Stimulated activated naive CD8-positive, alpha-beta T cell treated with anti-CD3 and anti-CD28 coated beads, Interleukin-15, Interleukin-2, amounts not matched to agents 100 ng/mL and 50 ng/mL, for 24 hours (primary cell): Measurements from ENCODE around the gene ABCF3.
A peak's percentile ranks its signal among the peaks of the same experiment; 100 is the strongest.

Source experiments
- H3K27ac Mint-ChIP-seq: one replicate; pipeline ENCODE4 v1.8.0; 2021; ENCODE audit warnings: mild to moderate bottlenecking, mixed read lengths
- H3K27me3 Mint-ChIP-seq: one replicate; pipeline ENCODE4 v1.8.0; 2021; ENCODE audit warnings: mixed read lengths
- H3K36me3 Mint-ChIP-seq: one replicate; pipeline ENCODE4 v1.8.0; 2021; ENCODE audit warnings: low read depth, mixed read lengths
- H3K4me1 Mint-ChIP-seq: one replicate; pipeline ENCODE4 v1.8.0; 2021; ENCODE audit warnings: low read depth, mixed read lengths
- H3K4me3 Mint-ChIP-seq: one replicate; pipeline ENCODE4 v1.8.0; 2021; ENCODE audit warnings: mild to moderate bottlenecking, mixed read lengths
- H3K9me3 Mint-ChIP-seq: one replicate; pipeline ENCODE4 v1.8.0; 2021; ENCODE audit warnings: mixed read lengths

The ABCF3 gene

DNA sequence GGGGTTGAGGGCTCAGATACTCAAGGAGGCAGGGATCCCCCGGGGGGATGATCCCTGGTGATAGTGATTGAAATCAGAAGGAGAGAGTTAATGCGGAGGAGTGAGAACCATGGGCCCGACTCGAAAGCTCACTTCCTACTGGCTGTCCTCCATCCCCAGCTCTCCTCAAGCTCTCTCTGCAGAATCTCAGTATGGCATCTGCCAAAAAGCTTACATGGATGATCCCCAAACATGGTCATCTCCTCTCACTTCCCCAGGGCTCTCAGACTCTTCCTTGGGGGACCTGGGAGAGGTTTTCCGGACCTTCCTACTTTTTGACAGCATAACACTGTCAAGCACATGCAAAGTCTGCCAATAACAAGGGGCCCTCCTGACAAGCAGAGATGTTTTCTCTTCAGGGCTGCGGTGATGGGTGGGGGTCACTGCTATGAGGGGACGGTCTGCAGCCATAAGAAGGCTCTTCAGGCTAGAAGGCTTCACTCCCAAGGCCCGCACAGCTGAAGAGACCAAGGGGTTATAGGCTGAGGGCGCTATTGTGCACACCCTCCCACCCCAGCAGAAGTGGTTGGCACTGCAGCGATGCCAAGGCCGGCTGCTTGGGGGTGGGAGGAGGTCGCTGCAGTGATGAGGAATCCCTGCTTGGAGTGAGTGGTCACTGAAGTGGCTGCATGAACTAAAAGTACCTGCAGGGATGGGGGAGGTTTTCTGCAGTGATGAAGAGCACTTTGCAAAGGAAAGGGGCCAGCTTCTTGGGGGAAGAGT lies 42.6 kb downstream of the ABCF3 start:
- peaks cover 59% of the 10 kb centered on the region for H3K27me3 Mint-ChIP-seq
- no peak overlapping the region for H3K27ac Mint-ChIP-seq
- peak overlapping the region; percentile 10 for H3K4me3 Mint-ChIP-seq
- H3K4me1 Mint-ChIP-seq, result peaks cover 10% of the 10 kb centered on the region
- H3K36me3 Mint-ChIP-seq, result no peaks in the 10 kb centered on the region
- H3K9me3 Mint-ChIP-seq, result no peaks in the 10 kb centered on the region

DNA sequence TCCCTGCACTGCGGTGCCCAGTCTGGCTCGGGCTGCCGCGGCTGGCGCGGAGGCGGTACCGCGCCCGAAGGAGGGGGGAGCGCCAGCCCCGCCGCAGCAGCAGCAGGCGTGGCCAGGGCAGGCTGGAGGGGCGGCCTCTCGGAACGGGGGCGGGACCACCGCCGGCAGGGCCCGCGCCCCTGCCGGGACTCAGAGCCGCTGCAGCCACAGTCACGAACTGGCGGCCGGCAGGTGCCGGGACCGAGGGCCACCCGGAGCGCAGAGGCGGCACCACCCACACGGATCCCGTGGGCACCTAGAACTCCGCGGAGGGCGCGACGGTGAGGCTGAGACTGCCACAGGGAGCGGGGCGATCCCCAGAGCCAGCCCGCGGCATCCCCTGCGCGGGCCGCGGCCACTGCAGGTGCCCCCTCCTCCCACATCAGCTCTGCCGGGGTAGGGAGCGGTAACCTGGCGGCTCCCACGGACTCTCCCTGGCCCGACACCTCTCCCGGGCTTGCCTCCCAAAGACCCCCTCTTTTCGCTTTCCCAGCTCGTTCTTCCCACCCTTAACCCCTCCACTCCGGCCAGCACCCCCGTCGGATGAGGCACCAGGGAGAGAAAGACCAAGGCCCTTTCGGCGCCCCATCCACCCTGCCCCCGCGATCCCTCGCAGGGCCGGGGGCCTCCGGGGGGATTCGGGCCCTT lies 43.5 kb downstream of the ABCF3 start, which contains the start of gene VWA5B2:
Gene VWA5B2 (plus strand): TSS at position 192 of the 687 bp plus-strand sequence. CDS start 944 bp downstream, outside the sequence.
- Mint-ChIP-seq H3K9me3 (no peaks in the 10 kb centered on the region), H3K27ac (no peak within 1 kb of the TSS), H3K4me1 (peaks cover 10% of the 10 kb centered on the region), H3K4me3 (peak within 1 kb of the TSS; percentile 52), H3K36me3 (no peaks in the 10 kb centered on the region), H3K27me3 (peaks cover 52% of the 10 kb centered on the region)

DNA sequence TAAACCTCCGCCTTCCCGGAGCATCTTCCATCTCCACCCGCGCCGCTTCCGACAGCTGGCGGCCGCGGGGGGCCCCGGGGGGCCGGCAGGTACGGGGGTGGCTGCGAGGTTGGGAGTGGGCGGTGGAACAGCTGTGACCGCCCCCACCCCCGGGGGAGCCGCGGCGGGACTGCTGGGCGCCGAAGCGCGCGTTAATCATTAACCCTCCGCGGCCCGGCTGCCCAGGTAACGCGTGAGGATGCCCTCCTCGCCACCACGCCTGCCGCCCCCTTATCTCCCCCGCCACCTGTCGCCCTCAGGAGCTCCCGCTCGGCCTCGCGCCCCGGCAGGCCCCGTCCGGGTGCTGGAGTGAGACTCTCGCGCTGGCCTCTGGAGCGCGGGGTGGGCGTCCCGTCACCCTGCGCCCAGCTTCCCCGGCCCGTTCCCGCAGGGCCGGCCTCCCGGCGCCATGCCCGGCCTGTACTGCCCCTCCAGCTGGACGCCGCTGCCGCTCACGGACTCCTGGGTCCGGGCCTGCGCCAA lies 44.1 kb downstream of the ABCF3 start:
- no peak overlapping the region for H3K4me3 Mint-ChIP-seq
- H3K9me3 Mint-ChIP-seq, result no peaks in the 10 kb centered on the region
- H3K36me3 Mint-ChIP-seq, result no peaks in the 10 kb centered on the region
- no peak overlapping the region for H3K27ac Mint-ChIP-seq
- H3K4me1 Mint-ChIP-seq, result peaks cover 10% of the 10 kb centered on the region
- peaks cover 50% of the 10 kb centered on the region for H3K27me3 Mint-ChIP-seq

DNA sequence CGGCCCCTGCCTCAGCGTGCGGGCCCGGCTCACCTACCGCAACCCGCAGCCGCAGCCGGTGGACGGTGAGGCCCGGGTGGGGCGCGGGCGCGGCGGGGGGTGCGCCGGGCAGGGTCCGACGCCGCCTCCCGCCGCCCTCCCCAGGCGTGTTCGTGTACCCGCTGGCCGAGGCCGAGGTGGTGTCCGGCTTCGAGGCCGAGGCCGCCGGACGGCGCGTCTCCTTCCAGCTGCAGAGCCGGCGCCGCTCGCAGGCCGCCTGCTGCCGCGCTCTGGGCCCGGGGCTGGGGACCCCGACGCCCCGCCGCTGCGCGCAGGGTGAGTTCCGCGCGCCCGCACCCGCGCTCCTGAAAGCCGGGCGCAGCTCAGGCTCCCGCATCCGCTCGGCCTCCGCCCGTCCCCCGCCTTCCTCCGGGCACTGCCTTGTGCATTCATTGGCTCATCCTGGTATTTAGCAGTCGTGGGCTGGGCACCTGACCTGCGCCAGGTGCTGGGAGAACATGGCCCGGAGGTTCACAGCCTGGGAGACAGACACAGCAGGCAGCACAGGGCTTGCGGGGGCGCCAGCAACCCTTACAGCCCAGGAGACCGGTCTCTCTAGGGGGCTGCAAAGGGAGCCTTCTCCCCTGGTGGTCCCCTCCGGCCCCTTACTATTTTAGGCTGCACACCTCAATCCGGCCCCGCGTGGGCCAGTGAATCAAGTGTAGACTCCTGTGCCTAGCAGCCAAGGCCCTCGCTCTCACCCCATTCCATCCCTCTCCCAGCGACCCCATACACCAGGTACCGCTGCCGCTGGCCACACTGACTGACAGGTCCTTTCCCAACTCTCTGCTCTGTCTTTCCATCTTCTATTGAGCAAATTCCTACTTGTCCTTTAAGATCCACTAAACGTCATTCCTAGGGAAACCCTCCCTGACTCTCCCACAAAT lies 44.9 kb downstream of the ABCF3 start:
- no peak overlapping the region for H3K27ac Mint-ChIP-seq

DNA sequence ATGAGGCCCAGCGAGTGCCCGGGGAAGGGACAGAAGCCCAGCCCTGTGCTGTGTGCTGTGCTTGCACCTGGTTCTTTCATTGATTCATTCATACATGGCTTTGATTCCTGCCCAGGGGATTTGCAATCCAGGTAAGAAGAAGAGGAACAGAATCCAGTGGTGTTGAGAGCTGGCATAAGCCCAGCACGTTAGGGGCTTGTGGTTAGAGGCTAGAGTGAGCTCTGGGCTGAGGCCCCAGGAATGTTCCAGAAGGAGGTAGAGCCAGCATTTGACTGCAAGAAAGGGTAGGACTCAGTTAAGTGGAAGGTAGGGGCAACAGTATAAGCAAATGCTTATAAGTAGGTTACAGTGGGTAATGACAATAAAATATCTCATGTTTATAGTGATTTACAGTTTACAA lies 45.7 kb downstream of the ABCF3 start:
- Mint-ChIP-seq H3K36me3 (no peaks in the 10 kb centered on the region), H3K9me3 (no peaks in the 10 kb centered on the region), H3K27ac (no peak overlapping the region), H3K4me1 (peaks cover 10% of the 10 kb centered on the region), H3K27me3 (peaks cover 40% of the 10 kb centered on the region), H3K4me3 (peak overlapping the region; percentile 34)

More for the DNA sequence above, 44.9 kb downstream of the ABCF3 start:
- Mint-ChIP-seq H3K4me3 (peak overlapping the region; percentile 34), H3K36me3 (no peaks in the 10 kb centered on the region), H3K27me3 (peaks cover 46% of the 10 kb centered on the region), H3K4me1 (peaks cover 10% of the 10 kb centered on the region), H3K9me3 (no peaks in the 10 kb centered on the region)

DNA sequence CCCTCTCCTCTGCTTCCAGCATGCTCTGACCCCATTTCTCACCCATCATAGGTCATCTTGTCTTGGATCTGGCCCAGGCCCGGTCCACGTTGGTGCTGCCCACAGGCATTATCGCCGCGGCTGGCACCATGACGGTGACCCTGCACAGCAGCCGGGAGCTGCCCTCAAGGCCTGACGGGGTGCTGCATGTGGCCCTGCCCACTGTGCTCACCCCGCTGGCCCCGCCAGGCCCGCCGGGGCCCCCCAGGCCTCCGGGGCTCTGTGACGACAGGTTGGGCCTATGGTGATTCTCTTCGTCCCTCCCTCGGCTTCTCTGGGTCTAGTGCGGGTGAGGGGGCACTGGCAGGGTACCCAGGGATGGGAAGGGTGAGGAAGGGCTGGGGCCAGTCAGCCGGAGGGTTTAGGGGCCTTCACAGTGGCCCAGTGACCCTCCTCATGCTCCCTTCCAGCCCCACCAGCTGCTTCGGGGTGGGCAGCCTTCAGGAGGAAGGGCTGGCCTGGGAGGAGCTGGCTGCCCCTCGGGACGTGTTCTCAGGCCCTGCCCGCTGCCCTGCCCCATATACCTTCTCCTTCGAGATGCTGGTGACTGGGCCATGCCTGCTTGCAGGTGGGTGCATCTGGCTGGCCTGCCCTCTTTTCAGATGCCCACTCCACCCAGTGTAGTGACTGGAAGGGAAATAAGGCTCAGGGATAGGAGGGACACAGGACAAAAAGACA lies 47.3 kb downstream of the ABCF3 start:
- peaks cover 10% of the 10 kb centered on the region for H3K4me1 Mint-ChIP-seq
- peaks cover 29% of the 10 kb centered on the region for H3K27me3 Mint-ChIP-seq
- no peak overlapping the region for H3K4me3 Mint-ChIP-seq
- H3K9me3 Mint-ChIP-seq, result no peaks in the 10 kb centered on the region
- no peak overlapping the region for H3K27ac Mint-ChIP-seq
- no peaks in the 10 kb centered on the region for H3K36me3 Mint-ChIP-seq

DNA sequence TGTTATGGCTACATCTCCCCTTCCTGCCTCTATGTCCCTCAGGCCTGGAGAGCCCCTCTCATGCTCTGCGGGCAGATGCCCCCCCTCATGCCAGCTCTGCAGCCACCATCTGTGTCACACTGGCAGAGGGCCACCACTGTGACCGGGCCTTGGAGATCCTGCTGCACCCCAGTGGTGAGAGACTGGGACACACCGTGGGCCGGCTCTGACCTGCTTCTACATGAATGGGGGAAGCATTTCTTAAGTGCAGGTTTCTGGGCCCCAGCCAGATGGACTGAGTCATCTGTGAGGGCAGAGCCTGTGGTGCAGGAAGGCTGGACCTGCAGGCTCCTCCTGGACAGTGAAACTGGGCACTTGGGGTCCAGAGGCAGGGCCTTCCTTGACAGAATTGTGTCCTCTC lies 48.2 kb downstream of the ABCF3 start:
- Mint-ChIP-seq H3K4me3 (no peak overlapping the region), H3K27me3 (peaks cover 22% of the 10 kb centered on the region), H3K36me3 (no peaks in the 10 kb centered on the region), H3K9me3 (no peaks in the 10 kb centered on the region), H3K4me1 (peaks cover 10% of the 10 kb centered on the region), H3K27ac (no peak overlapping the region)

DNA sequence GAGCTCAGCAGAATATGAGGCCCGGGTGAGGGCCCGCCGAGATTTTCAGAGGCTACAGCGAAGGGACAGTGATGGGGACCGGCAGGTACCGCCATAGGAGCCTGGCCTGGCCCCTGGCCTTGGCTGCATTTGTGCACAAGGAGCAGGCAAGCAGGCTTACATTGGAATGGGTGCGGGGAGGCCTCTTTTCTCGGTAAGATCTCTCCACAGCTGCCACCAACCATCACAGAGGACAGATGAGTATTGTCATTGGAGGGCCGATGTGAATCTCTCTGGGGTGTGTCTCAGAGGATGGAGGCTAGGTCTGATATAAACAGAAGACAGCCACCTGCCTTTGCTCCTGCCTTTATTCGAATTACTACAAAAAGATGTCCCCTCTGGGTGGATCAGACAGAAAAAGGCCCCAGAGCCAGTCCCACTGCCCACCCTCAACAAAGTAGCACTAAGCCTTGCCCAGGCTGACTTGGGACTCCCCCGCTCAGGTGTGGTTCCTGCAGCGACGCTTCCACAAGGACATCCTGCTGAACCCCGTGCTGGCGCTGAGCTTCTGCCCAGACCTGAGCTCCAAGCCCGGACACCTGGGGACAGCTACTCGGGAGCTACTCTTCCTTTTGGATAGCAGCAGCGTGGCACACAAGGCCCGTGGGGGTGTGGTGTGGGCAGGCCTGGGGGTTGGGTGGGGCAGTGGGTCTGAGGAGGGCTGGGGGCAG lies 48.8 kb downstream of the ABCF3 start:
- Mint-ChIP-seq H3K4me1 (peaks cover 10% of the 10 kb centered on the region), H3K9me3 (no peaks in the 10 kb centered on the region), H3K36me3 (no peaks in the 10 kb centered on the region), H3K27ac (no peak overlapping the region), H3K27me3 (peaks cover 22% of the 10 kb centered on the region), H3K4me3 (no peak overlapping the region)

DNA sequence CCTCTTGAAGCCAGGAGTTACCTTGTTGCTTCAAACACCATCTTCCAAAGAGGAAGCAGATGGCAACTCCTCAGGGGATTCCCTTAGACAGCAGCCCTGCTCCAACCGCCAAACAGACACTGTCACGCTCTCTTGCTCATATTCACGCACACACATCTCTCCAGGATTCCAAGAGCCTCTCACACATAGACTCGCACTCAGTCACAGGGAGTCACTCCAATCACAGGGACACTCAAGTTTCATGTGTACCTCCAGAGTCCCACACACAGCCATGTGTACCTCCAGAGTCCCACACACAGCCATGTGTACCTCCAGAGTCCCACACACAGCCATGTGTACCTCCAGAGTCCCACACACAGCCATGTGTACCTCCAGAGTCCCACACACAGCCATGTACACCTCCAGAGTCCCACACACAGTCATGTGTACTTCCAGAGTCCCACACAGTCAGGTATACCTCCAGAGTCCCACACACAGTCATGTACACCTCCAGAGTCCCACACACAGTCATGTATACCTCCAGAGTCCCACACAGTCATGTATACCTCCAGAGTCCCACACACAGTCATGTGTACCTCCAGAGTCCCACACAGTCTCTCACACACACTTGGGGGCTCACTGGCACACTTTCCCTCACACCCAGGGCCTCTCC lies 49.5 kb downstream of the ABCF3 start:
- Mint-ChIP-seq H3K4me3 (no peak overlapping the region), H3K36me3 (no peaks in the 10 kb centered on the region), H3K9me3 (no peaks in the 10 kb centered on the region), H3K4me1 (peaks cover 14% of the 10 kb centered on the region), H3K27ac (no peak overlapping the region), H3K27me3 (peaks cover 22% of the 10 kb centered on the region)

DNA sequence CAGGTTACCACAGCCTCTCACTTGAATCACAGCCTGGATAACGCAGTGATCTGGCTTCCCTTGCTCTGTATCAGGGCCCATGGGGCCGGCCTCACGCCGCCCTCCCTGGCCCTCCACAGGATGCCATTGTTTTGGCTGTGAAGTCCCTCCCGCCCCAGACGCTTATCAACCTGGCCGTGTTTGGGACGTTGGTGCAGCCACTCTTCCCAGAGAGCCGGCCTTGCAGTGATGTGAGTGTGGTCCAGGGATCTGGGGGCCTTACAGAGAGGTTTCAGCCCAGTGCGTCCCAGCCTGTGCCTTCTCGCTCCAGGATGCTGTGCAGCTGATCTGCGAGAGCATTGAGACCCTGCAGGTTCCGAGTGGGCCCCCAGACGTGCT lies 50.0 kb downstream of the ABCF3 start:
- Mint-ChIP-seq H3K27me3 (peaks cover 19% of the 10 kb centered on the region), H3K4me3 (no peak overlapping the region), H3K4me1 (peaks cover 11% of the 10 kb centered on the region), H3K27ac (no peak overlapping the region), H3K9me3 (no peaks in the 10 kb centered on the region), H3K36me3 (no peaks in the 10 kb centered on the region)

DNA sequence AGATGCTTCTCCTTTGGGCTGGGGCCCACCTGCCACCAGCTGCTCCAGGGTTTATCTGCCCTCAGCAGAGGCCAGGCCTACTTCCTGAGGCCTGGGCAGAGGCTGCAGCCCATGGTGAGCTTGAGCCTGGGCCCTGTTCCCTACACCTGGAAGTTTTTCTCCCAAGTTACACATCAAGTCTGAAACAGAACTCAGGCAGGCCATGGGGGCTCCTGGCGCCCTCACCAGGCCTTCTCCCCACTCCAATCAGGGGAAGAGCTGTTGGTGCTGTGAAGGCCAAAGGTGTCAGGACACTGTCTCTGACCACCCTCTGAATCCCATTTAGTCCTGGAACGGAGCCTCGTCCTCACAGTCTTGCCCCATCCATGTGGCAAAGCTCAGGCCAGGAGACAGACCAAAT lies 50.6 kb downstream of the ABCF3 start:
- H3K4me1 Mint-ChIP-seq, result peaks cover 5% of the 10 kb centered on the region
- no peak overlapping the region for H3K27ac Mint-ChIP-seq
- H3K9me3 Mint-ChIP-seq, result no peaks in the 10 kb centered on the region
- H3K27me3 Mint-ChIP-seq, result peaks cover 13% of the 10 kb centered on the region
- no peaks in the 10 kb centered on the region for H3K36me3 Mint-ChIP-seq
- H3K4me3 Mint-ChIP-seq, result no peak overlapping the region

DNA sequence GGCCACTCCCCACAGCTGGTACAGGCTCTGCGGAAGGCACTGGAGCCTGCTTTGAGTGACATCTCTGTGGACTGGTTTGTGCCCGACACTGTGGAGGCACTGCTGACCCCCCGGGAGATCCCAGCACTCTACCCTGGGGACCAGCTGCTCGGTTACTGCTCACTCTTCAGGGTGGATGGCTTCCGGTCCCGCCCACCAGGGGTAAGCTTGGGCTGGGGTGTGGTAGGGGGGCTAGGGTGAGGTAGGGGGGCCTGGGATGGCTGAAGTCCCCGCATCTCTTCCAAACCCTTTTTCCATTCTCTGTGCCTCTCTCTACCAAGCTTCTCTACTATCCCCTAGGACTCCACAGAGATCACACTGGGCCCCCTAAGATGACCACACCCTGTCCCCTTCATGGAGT lies 51.2 kb downstream of the ABCF3 start:
- no peak overlapping the region for H3K27ac Mint-ChIP-seq
- H3K36me3 Mint-ChIP-seq, result no peaks in the 10 kb centered on the region
- peaks cover 7% of the 10 kb centered on the region for H3K27me3 Mint-ChIP-seq
- H3K4me3 Mint-ChIP-seq, result no peak overlapping the region
- H3K9me3 Mint-ChIP-seq, result no peaks in the 10 kb centered on the region
- H3K4me1 Mint-ChIP-seq, result peaks cover 4% of the 10 kb centered on the region

DNA sequence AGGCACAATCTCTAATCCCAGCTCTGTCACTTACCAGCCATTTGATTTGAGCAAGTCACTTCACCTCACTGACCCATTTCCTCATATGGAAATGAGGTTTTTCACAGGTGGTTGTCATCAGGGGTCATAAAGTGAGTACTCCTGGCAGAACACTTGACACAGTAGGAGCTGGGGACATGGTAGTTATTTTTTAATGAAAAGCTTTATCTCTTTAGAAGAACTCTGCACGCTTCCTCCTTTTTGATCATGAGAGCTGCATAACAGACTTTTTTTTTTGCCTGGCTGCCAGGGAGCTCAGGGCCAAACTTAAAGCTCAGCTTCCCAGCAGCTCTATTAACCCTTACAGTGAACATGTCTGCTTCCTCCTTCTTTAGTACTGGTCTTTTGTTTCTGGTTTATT lies 51.8 kb downstream of the ABCF3 start:
- Mint-ChIP-seq H3K4me1 (peaks cover 4% of the 10 kb centered on the region), H3K36me3 (peaks cover 3% of the 10 kb centered on the region), H3K9me3 (no peaks in the 10 kb centered on the region), H3K4me3 (no peak overlapping the region), H3K27ac (no peak overlapping the region), H3K27me3 (peaks cover 3% of the 10 kb centered on the region)
